Fibroblast of the aortic adventitia (primary cell): ENCODE results near the gene TNS4. TPM values are rescaled to one million over a fixed set of nuclear protein-coding genes. Genes with fewer than 3 reads are reported as not detected.
"Not testable (repeated sequence)": the region's sequence is repeated elsewhere in the genome, so short reads cannot be mapped to it uniquely, and the experiment has no call there.

Experiments
- DNase-seq: peaks from one replicate; pipeline ENCODE4 v3.0.0-alpha.2; 2010; ENCODE audit warnings: low read depth
- H3K4me3 ChIP-seq: 2 replicates; pipeline ENCODE4 v1.5.1; 2011; ENCODE audit warnings: low read depth, mild to moderate bottlenecking, control low read depth, low read length, moderate library complexity
- total RNA-seq: library from RNA; depleted of rRNA; stranded (reverse); fragments of >200 nt; gene quantifications from 2 replicates; pipeline ENCODE4 v1.2.3, GENCODE V29; 2012; ENCODE audit warnings: low replicate concordance
- TF ChIP-seq, protein P1 (sequence below): IDR thresholded peaks from 2 replicates; pipeline ENCODE4 v1.5.1; 2011; ENCODE audit warnings: mild to moderate bottlenecking, low read length, control low read depth, inconsistent platforms; ENCODE audit not compliant: insufficient read depth

TNS4 gene
- total RNA-seq, 1 donor, result not detected

DNA sequence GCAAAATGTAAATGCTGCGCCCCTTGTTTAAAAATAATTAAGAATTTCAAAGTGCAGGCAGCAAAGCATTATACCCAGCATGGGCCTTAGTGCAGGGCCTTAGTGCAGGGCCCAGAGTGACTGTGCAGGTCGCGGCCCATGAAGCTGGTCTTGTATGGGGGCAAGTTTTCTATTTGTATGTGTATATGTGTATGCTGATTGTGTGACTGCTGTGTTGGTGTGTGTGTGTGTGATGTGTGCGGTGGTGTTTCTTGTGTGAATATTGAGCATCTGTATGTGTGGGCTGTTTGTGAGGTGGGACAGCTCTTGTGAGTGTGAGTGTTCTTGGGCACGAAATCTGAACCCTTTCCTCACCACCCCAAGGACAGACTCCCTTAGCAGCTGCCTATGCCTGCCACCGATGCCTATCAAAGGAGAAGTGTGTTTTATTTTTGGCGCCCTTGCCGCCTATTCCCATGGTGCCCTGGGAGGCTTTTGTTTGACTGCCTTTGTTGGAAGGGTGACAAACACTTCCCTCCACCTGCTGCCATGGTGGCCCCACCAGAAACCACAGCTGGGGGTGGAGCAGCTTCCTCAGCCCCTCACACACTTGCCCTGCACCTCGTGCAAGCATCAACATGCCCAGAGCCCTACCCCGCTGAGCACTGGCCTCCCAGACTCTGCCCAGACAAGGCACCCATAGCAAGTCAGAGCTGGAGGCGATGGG lies 45.8 kb upstream of the TNS4 start:
- no peak overlapping the region for H3K4me3 ChIP-seq
- TF ChIP-seq, protein P1, sequence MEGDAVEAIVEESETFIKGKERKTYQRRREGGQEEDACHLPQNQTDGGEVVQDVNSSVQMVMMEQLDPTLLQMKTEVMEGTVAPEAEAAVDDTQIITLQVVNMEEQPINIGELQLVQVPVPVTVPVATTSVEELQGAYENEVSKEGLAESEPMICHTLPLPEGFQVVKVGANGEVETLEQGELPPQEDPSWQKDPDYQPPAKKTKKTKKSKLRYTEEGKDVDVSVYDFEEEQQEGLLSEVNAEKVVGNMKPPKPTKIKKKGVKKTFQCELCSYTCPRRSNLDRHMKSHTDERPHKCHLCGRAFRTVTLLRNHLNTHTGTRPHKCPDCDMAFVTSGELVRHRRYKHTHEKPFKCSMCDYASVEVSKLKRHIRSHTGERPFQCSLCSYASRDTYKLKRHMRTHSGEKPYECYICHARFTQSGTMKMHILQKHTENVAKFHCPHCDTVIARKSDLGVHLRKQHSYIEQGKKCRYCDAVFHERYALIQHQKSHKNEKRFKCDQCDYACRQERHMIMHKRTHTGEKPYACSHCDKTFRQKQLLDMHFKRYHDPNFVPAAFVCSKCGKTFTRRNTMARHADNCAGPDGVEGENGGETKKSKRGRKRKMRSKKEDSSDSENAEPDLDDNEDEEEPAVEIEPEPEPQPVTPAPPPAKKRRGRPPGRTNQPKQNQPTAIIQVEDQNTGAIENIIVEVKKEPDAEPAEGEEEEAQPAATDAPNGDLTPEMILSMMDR, result no peak
- DNase-seq, result no peak

DNA sequence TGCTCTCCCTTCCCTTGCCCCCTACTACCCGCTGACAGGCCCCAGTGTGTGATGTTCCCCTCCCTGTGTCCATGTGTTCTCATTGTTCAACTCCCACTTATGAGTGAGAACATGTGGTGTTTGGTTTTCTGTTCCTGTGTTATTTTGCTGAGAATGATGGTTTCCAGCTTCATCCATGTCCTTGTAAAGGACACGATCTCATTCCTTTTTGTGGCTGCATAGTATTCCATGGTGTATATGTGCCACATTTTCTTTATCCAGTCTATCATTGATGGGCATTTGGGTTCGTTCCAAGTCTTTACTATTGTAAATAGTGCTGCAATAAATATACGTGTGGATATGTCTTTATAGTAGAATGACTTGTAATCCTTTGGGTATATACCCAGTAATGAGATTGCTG lies 45.1 kb upstream of the TNS4 start:
- not testable (repeated sequence) for H3K4me3 ChIP-seq

DNA sequence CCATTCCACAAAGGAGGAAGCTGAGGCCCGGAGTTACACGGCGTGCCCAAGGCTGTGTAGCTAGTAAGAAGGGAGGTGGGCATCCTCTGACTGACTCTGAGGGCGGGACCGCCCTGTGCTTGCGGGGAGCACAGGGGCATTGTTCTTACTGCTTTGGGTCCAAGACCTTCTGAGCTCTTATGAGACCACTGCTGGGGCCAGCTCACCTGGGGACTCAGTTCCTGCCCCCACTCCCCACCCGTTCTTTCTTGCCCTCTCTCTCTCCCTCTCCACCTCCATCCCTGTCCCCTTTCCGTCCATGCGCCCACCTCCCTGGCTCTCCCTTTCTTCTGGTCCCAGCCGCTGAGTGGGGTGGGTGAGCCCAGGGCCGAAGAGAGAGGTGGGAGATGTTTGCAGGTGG lies 44.2 kb upstream of the TNS4 start:
- DNase-seq, result no peak
- H3K4me3 ChIP-seq, result no peak overlapping the region
- TF ChIP-seq, protein P1, result no peak

More for the DNA sequence above, 45.1 kb upstream of the TNS4 start:
- not testable (repeated sequence) for DNase-seq

- no peak overlapping the region for H3K4me3 ChIP-seq
- DNase-seq, result peak; percentile 100
- TF ChIP-seq, protein P1, result no peak
These were observed 41.4 kb upstream of the TNS4 start for GRCh38 chr17:40542558-40543411.

GRCh38 chr17:40541873-40542557 lies 40.6 kb upstream of the TNS4 start:
- DNase-seq, result peak; percentile 96
- TF ChIP-seq, protein P1, result no peak
- H3K4me3 ChIP-seq, result no peak overlapping the region

DNA sequence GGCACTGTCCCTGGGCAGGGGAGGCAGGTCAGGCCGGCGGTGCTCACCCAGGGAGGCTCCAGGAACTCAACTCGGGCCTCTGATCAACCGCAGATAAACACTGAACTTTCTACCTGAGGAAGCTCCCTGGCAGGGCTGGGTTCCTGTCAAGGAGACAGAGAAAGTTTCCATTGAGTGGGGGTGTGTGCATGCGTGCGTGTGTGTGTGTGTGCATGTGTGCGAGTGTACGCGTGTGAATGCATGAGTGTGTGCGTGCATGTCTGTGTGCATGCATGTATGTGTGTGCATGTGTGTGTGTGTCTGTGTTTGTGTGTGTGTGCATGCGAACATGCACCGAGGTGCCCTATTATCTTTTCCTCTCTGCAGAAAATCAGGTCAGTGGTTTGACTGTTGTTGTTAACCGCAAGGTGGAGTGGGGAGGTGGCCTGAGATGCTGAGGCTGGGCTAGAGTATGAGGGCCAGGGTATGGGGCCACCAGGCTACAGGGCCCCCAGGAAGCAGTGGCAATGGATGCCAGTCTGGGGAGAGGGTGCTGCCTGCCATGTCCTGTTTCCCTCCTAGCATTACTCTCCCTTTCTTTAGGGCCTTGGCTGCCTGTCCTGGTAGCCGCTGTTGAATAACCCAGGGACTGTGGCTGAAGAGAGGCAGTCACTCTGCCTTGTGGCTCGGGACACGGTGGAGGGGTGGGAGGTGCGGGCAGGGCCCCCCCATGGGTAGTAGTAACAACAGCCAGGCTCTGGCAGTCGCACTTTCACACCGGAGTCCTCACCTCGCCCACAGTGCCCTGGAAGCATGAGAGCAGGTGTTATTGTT lies 39.8 kb upstream of the TNS4 start:
- no peak for DNase-seq
- TF ChIP-seq, protein P1, result no peak
- no peak overlapping the region for H3K4me3 ChIP-seq
